K562 (cell line): Measurements from ENCODE around the gene ACTR5. TPM values are rescaled to one million over a fixed set of nuclear protein-coding genes. Genes with fewer than 3 reads are reported as not detected.

Source experiments
- ATAC-seq: fragments of 200-7000 bp; cut with Tn5 transposase; 3 replicates; pipeline ENCODE4 v1.9.1; 2020; ENCODE audit warnings: moderate library complexity
- BruUV-seq: library from RNA; stranded (reverse); fragments of 400-500 nt; replicated peaks from 2 replicates; lab custom pipeline; 2021; lab: Mats Ljungman, UMichigan
- CTCF ChIA-PET: fragments of 300-600 bp; formaldehyde crosslinking; extraction: SDS; loops from one replicate; lab custom pipeline; 2021; ENCODE audit warnings: low intra/inter-chr PET ratio; lab: Yijun Ruan, JAX
- POLR2A ChIA-PET: fragments of 300-600, 350-650 bp; sonication (Branson Sonifier 250); formaldehyde crosslinking; extraction: SDS; loops from one replicate; lab custom pipeline; 2021; ENCODE audit warnings: antibody characterized with exemption, inconsistent platforms; lab: Yijun Ruan, JAX
- DNase-seq, 4 experiments: peaks; one replicate each; pipeline versions ENCODE4 v3.0.0 to v3.0.0-alpha.2; 2011 to 2018; ENCODE audit warnings: low spot score in 3 of 4, mixed read lengths in 3 of 4; ENCODE audit errors: extremely low read depth in 1 of 4
- FAIRE-seq: peaks from 2 replicates; lab custom pipeline; 2011; peaks lifted over from hg19 to GRCh38; lab: Jason Lieb, UNC
- H2AFZ ChIP-seq: 2 replicates; pipeline ENCODE4 v1.6.0; 2011; ENCODE audit warnings: low read depth, low read length, control low read depth, inconsistent platforms
- H3K27ac ChIP-seq: fragments of 200-600 bp; 3 replicates; pipeline ENCODE4 v1.8.0; 2011; ENCODE audit warnings: low read depth, mild to moderate bottlenecking, control low read depth, inconsistent platforms, low read length, moderate library complexity, mixed read lengths; ENCODE audit errors: extremely low read depth
- H3K27me3 ChIP-seq, 2 experiments: fragments of 300-600 bp in 1 of 2; 2 replicates in 1 of 2; 3 replicates in 1 of 2; pipeline versions ENCODE4 v1.6.0 to v1.8.0; 2011; ENCODE audit warnings: inconsistent platforms in 2 of 2, low read length in 2 of 2, mild to moderate bottlenecking in 1 of 2, mixed read lengths in 1 of 2, moderate library complexity in 1 of 2; ENCODE audit not compliant: control insufficient read depth in 2 of 2, insufficient read depth in 2 of 2
- H3K36me3 ChIP-seq: fragments of 300-600 bp; 3 replicates; pipeline ENCODE4 v1.8.0; 2011; ENCODE audit warnings: mild to moderate bottlenecking, low read length, inconsistent platforms; ENCODE audit not compliant: control insufficient read depth, insufficient read depth
- H3K4me1 ChIP-seq, 2 experiments: fragments of 200-600 bp in 1 of 2; replicated peaks in 1 of 2; 2 replicates in 1 of 2; 3 replicates in 1 of 2; pipeline versions ENCODE4 v1.5.1 to v1.8.0; 2011; ENCODE audit warnings: inconsistent platforms in 2 of 2, low read length in 2 of 2, mild to moderate bottlenecking in 1 of 2, mixed read lengths in 1 of 2, moderate library complexity in 1 of 2; ENCODE audit not compliant: control insufficient read depth in 2 of 2, insufficient read depth in 2 of 2
- H3K4me2 ChIP-seq: 2 replicates; pipeline ENCODE4 v1.6.1; 2011; ENCODE audit warnings: low read length, control low read depth, inconsistent platforms, mixed read lengths; ENCODE audit not compliant: insufficient read depth
- H3K4me3 ChIP-seq: fragments of 200-600 bp; sonication (generic), shearing (Covaris generic); 2 replicates; pipeline ENCODE4 v1.5.1; 2016; ENCODE audit warnings: control low read depth, inconsistent platforms
- H3K79me2 ChIP-seq: fragments of 200-600 bp; 3 replicates; pipeline ENCODE4 v1.8.0; 2011; ENCODE audit warnings: low read length, inconsistent platforms; ENCODE audit not compliant: control insufficient read depth, insufficient read depth
- H3K9ac ChIP-seq, 2 experiments: 2 replicates each; pipeline versions ENCODE4 v1.6.0 to v1.6.1; 2011; ENCODE audit warnings: low read depth in 2 of 2, low read length in 2 of 2, control low read depth in 1 of 2, inconsistent platforms in 1 of 2, mild to moderate bottlenecking in 1 of 2, mixed read lengths in 1 of 2; ENCODE audit not compliant: insufficient read depth in 1 of 2
- H3K9me1 ChIP-seq: one replicate; pipeline ENCODE4 v1.6.0; 2011; ENCODE audit warnings: inconsistent platforms, mild to moderate bottlenecking, low read length, moderate library complexity; ENCODE audit not compliant: control insufficient read depth, insufficient read depth
- H3K9me3 ChIP-seq: replicated peaks from 2 replicates; pipeline ENCODE4 v1.5.1; 2011; ENCODE audit warnings: low read depth, low read length, inconsistent platforms; ENCODE audit not compliant: control insufficient read depth, insufficient read depth
- H4K20me1 ChIP-seq: replicated peaks from 2 replicates; pipeline ENCODE4 v1.6.1; 2011; ENCODE audit warnings: low read length, inconsistent platforms, mixed read lengths; ENCODE audit not compliant: control insufficient read depth, insufficient read depth
- ASH1L ChIP-seq: fragments of 450-650 bp; IDR thresholded peaks from 2 replicates; pipeline ENCODE4 v1.6.1; 2018; ENCODE audit warnings: borderline replicate concordance, mild to moderate bottlenecking, low read depth; ENCODE audit not compliant: partially characterized antibody
- ATF1 ChIP-seq, 2 experiments: fragments of 450-650 bp in 1 of 2; IDR thresholded peaks; 2 replicates each; pipeline ENCODE4 v1.6.1; 2016; ENCODE audit warnings: missing compliant biosample characterization in 1 of 2, missing genetic modification characterization in 1 of 2
- COPS2 ChIP-seq: fragments of 450-650 bp; conservative IDR thresholded peaks from 2 replicates; pipeline ENCODE4 v1.6.1; 2016; ENCODE audit warnings: mild to moderate bottlenecking, moderate library complexity
- ELF2 ChIP-seq: fragments of 250-450 bp; sonication (Bioruptor Pico); IDR thresholded peaks from 2 replicates; pipeline ENCODE4 v1.5.0; 2021; ENCODE audit warnings: mild to moderate bottlenecking
- FOS ChIP-seq: IDR thresholded peaks from 3 replicates; pipeline ENCODE4 v1.6.1; 2011; ENCODE audit not compliant: insufficient read length; ENCODE audit errors: extremely low read depth
- FOXJ2 ChIP-seq: fragments of 200-800 bp; sonication (Bioruptor generic); IDR thresholded peaks from 2 replicates; pipeline ENCODE4 v1.6.1; 2016; ENCODE audit warnings: missing genetic modification characterization, missing compliant biosample characterization
- GATA2 ChIP-seq: sonication (generic); formaldehyde crosslinking; IDR thresholded peaks from 2 replicates; pipeline ENCODE4 v1.4.0; 2020; ENCODE audit warnings: mild to moderate bottlenecking, missing genetic modification reagents
- HDGF ChIP-seq: fragments of 450-650 bp; IDR thresholded peaks from 2 replicates; pipeline ENCODE4 v1.6.1; 2016
- HIVEP1 ChIP-seq: fragments of 250-450 bp; sonication (Bioruptor Pico); IDR thresholded peaks from 2 replicates; pipeline ENCODE4 v1.4.0; 2020; ENCODE audit warnings: mild to moderate bottlenecking
- KLF16 ChIP-seq: IDR thresholded peaks from 2 replicates; pipeline ENCODE4 v1.6.1; 2016; ENCODE audit warnings: antibody characterized with exemption
- NR2F6 ChIP-seq: fragments of 450-650 bp; formaldehyde crosslinking; IDR thresholded peaks from 2 replicates; pipeline ENCODE4 v1.4.0; 2020; ENCODE audit warnings: mild to moderate bottlenecking
- PCBP2 ChIP-seq: fragments of 200-400 bp; formaldehyde crosslinking; IDR thresholded peaks from 2 replicates; pipeline ENCODE4 v1.6.1; 2018; ENCODE audit warnings: low read length, low read depth, mild to moderate bottlenecking, moderate library complexity; ENCODE audit not compliant: poor library complexity, severe bottlenecking
- POU5F1 ChIP-seq: fragments of 150-350 bp; IDR thresholded peaks from 2 replicates; pipeline ENCODE4 v1.6.1; 2014; ENCODE audit warnings: borderline replicate concordance, low read length, low read depth, mild to moderate bottlenecking; ENCODE audit not compliant: partially characterized antibody
- SMAD3 ChIP-seq: fragments of 450-650 bp; formaldehyde crosslinking; conservative IDR thresholded peaks from 2 replicates; pipeline ENCODE4 v1.4.0; 2020; ENCODE audit warnings: mild to moderate bottlenecking
- SMARCA5 ChIP-seq: fragments of 450-650 bp; IDR thresholded peaks from 2 replicates; pipeline ENCODE4 v1.6.1; 2016
- ZNF134 ChIP-seq: fragments of 250-450 bp; sonication (Bioruptor Pico); conservative IDR thresholded peaks from 2 replicates; pipeline ENCODE4 v1.4.0; 2020
- WGBS: fragments of 100-300 bp; shearing (Covaris generic); methylation state at CpG from one replicate; pipeline ENCODE4 v1.1.6; 2016; ENCODE audit warnings: low coverage, mixed read lengths; ENCODE audit not compliant: insufficient coverage; ENCODE audit errors: missing lambda C conversion rate; 5-methylcytosine and 5-hydroxymethylcytosine counted together
- in situ Hi-C: fragments of 300-500 bp; cut with MboI; formaldehyde crosslinking; loops from 4 replicates; pipeline ENCODE4 v1.15.0; 2018; ENCODE audit warnings: inconsistent platforms, mixed read lengths
- intact Hi-C: fragments of 100-400 bp; cut with micrococcal nuclease; formaldehyde crosslinking; loops from 2 replicates; pipeline ENCODE4 v1.14.2; 2022
- polyA plus RNA-seq, 8 experiments: library from polyadenylated mRNA; depleted of rRNA in 4 of 8; stranded (reverse) in 5 of 8; unstranded in 3 of 8; fragments of >200 nt; fragmentation: Nextera tagmentation in 2 of 8; fragmentation: Illumina TruSeq in 1 of 8; extraction: Ambion mirVana in 2 of 8; extraction: Trizol in 1 of 8; gene quantifications; 2 replicates each; pipeline versions ENCODE4 v1.2.1 to v1.2.3, GENCODE V29; 2011 to 2014; ENCODE audit warnings: inconsistent platforms in 1 of 8, missing spikeins in 1 of 8
- total RNA-seq, 7 experiments: library from RNA; depleted of rRNA in 6 of 7; stranded (reverse); fragments of >200 nt in 6 of 7; fragmentation: Illumina TruSeq in 2 of 7; extraction: Trizol in 2 of 7; gene quantifications; 2 replicates each; pipeline versions ENCODE4 v1.2.1 to v1.2.3, GENCODE V29; 2011 to 2021; ENCODE audit warnings: low replicate concordance in 1 of 7
- TF ChIP-seq, protein P1 (sequence below): fragments of 450-650 bp; IDR thresholded peaks from 2 replicates; pipeline ENCODE4 v1.6.1; 2016; ENCODE audit warnings: antibody characterized with exemption
- TF ChIP-seq, protein P2 (sequence below): fragments of 450-650 bp; IDR thresholded peaks from 2 replicates; pipeline ENCODE4 v1.6.1; 2016; ENCODE audit warnings: missing biosample characterization, missing genetic modification characterization
- TF ChIP-seq, protein P3 (sequence below), 2 experiments: IDR thresholded peaks; 2 replicates each; pipeline ENCODE4 v1.6.1; 2011; ENCODE audit warnings: borderline replicate concordance in 1 of 2, control low read depth in 1 of 2, low read depth in 1 of 2, low read length in 1 of 2, mild to moderate bottlenecking in 1 of 2, mixed read lengths in 1 of 2, moderate library complexity in 1 of 2; ENCODE audit not compliant: insufficient read depth in 1 of 2, insufficient read length in 1 of 2, poor library complexity in 1 of 2, severe bottlenecking in 1 of 2; ENCODE audit errors: extremely low read depth in 1 of 2

ACTR5 gene
- total and polyA plus RNA-seq, 9 of the 15 experiments (the other 6 are each of a cell fraction or from before 2014, with no cell fraction given), result 0.93 to 18.8 (median 12.9) TPM

DNA sequence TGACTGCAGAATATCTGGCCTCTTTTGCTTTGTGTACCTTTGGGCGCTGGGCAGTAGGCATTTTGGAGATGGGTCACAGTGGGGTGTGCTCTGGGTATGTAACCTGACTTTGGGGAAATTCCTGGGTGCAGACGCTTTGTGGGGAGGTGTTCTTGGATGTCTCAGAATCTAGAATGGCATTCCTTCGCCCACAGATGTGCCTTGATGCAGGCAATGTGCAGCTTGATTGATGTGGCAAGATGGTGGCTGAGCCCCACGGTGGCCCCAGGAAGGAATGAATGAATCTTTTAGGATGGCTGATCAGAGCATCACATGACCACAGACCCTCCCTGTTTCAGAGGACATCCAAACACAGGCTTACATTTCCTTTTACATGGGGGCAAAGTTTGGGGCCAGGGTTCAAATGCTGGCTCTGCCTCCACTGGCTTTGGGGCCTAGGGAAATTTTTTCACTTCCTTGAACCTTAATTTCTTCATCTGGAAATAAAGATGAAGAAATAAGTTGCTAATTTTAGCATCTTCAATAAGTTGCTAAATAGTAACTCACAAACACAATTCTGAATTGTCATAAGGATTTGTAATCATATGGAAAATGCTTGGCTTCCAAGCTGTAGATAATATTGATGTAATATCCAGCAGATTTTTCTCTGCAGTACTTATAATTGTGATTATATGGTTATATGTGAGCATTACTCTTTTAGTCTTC is 62.8 kb downstream of the ACTR5 start (continued):
- TF ChIP-seq PCBP2 (no peak), ASH1L (no peak)
- TF ChIP-seq, all 486 proteins: peak for 0

DNA sequence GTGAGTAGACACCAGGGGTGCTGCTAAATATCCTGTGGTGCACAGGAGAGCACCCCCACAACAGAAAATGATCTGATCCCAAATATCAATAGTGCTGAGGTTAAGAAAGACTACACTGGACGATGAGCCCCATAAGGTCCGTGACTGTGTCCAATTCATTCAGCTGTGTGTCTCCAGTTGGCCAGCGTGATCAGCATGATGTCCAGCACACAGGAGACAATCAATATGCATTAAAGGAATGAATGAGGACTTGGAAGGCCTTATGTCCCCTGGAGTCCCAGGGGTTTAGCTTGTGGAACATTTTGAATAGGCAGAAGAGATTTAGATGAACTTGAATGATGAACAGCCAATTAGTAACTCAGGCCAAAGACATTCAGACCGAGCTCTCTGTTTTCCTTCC is 63.5 kb downstream of the ACTR5 start:
- H4K20me1 ChIP-seq, result no peaks in the 10 kb centered on the region; the same call in 1 of the 2 replicates
- H3K79me2 ChIP-seq, result no peaks in the 10 kb centered on the region; the same call in 2 of the 3 replicates
- no peaks in the 10 kb centered on the region for H3K9me3 ChIP-seq
- H3K4me3 ChIP-seq, result no peak overlapping the region
- no peak for TF ChIP-seq NR2F6 (CRISPR knock-in tag)
- TF ChIP-seq, protein P1, sequence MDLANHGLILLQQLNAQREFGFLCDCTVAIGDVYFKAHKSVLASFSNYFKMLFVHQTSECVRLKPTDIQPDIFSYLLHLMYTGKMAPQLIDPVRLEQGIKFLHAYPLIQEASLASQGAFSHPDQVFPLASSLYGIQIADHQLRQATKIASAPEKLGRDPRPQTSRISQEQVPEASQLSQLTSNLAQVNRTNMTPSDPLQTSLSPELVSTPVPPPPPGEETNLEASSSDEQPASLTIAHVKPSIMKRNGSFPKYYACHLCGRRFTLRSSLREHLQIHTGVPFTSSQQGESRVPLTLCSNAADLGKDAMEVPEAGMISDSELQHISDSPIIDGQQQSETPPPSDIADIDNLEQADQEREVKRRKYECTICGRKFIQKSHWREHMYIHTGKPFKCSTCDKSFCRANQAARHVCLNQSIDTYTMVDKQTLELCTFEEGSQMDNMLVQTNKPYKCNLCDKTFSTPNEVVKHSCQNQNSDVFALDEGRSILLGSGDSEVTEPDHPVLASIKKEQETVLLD, result no peak
- no peak for TF ChIP-seq COPS2
- TF ChIP-seq ELF2, result no peak
- TF ChIP-seq HDGF, result no peak
- TF ChIP-seq HIVEP1, result no peak
- TF ChIP-seq, protein P2, sequence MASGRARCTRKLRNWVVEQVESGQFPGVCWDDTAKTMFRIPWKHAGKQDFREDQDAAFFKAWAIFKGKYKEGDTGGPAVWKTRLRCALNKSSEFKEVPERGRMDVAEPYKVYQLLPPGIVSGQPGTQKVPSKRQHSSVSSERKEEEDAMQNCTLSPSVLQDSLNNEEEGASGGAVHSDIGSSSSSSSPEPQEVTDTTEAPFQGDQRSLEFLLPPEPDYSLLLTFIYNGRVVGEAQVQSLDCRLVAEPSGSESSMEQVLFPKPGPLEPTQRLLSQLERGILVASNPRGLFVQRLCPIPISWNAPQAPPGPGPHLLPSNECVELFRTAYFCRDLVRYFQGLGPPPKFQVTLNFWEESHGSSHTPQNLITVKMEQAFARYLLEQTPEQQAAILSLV (tag), result no peak
- TF ChIP-seq SMARCA5, result no peak
- TF ChIP-seq FOS, result no peak
- no peak for TF ChIP-seq FOXJ2 (tag)
- no peak for TF ChIP-seq GATA2 (CRISPR knock-in tag)
- TF ChIP-seq POU5F1, result no peak
- TF ChIP-seq KLF16, result no peak
- TF ChIP-seq SMAD3 (CRISPR knock-in tag), result no peak
- TF ChIP-seq ATF1 (CRISPR knock-in tag; IDR thresholded peaks at IDR 0.05), result no peak
- no peak for TF ChIP-seq ATF1 (tag; IDR thresholded peaks at IDR 0.05)
- TF ChIP-seq, protein P3, sequence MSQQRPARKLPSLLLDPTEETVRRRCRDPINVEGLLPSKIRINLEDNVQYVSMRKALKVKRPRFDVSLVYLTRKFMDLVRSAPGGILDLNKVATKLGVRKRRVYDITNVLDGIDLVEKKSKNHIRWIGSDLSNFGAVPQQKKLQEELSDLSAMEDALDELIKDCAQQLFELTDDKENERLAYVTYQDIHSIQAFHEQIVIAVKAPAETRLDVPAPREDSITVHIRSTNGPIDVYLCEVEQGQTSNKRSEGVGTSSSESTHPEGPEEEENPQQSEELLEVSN (IDR thresholded peaks at IDR 0.05; ENCODE audit: borderline replicate concordance in 1 of 2, extremely low read depth in 1 of 2, insufficient read depth in 1 of 2, insufficient read length in 1 of 2, low read depth in 1 of 2, low read length in 1 of 2, poor library complexity in 1 of 2, severe bottlenecking in 1 of 2), result no peak
- TF ChIP-seq ZNF134, result no peak
- H3K4me2 ChIP-seq, result no peak overlapping the region
- no peak overlapping the region for H3K27ac ChIP-seq
- DNase-seq (no peak), ATAC-seq (no peak), FAIRE-seq (no peak)
- H3K9me1 ChIP-seq, result no peaks in the 10 kb centered on the region
- WGBS, result 15% methylated on average over 4 of the region's 4 CpGs
- no peak overlapping the region for H2AFZ ChIP-seq
- in situ Hi-C loops (no loop called here), intact Hi-C loops (no loop called here)
- peaks cover 0 to 6% of the 10 kb centered on the region in 2 experiments; a peak in 3 of 5 replicates for H3K4me1 ChIP-seq
- peaks cover 0 to 8% of the 10 kb centered on the region in 2 experiments; a peak in 2 of 5 replicates for H3K27me3 ChIP-seq
- no TSS peak for BruUV-seq
- CTCF ChIA-PET, result no interaction called here
- POLR2A ChIA-PET, result interaction anchor here (1.3 kb wide), 1 partner anchor 10 kb away, joined by 3 read pairs; no protein-coding TSS in a partner anchor
- no peak overlapping the region for H3K9ac ChIP-seq
- H3K36me3 ChIP-seq, result no peaks in the 10 kb centered on the region
